ENCODE measurements around the gene GTPBP4.

DNA sequence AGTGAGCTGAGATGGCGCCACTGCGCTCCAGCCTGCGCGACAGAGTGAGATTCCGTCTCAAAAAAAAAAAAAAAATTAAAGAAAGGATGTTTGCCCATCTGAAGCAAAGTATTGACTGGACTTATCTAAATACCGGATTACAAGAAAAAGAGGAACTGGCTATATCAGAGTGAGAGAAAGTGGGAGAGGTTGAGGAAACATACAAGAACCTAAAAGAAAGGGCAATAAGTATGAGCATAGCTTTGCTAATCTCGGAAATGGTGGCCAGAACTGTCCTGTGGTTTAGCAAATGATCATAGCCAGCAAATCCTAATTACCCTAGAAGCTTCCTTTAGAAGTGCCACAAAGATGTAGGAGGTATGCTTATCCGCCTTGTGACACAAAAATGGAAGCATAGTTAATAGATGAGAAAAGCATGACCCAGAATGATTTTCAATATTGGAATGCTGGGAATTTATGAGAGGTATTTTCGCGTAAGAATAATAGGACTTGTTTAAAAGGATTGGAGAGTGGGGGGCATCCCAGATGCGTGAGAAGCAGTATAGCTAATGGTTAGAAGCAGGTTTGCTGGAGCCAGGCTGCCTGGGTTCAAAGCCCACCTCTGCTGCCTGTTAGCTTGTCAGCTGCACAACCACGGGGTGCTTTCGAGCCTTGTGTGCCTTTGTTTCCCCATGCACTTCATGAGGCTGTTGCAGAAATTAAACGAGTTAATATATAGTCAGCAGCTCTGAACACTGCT is 1.2 kb upstream of the GTPBP4 start:
- TF ChIP-seq ZNF8 (CRISPR knock-in tag; IDR thresholded peaks at IDR 0.05): no peak
- no peak; the same call in 1 of the 2 replicates for TF ChIP-seq ISL1 (CRISPR knock-in tag; IDR thresholded peaks at IDR 0.05)
- TF ChIP-seq BACH2 (CRISPR knock-in tag; IDR thresholded peaks at IDR 0.05; ENCODE audit: borderline replicate concordance): no peak
- TF ChIP-seq, protein P1, sequence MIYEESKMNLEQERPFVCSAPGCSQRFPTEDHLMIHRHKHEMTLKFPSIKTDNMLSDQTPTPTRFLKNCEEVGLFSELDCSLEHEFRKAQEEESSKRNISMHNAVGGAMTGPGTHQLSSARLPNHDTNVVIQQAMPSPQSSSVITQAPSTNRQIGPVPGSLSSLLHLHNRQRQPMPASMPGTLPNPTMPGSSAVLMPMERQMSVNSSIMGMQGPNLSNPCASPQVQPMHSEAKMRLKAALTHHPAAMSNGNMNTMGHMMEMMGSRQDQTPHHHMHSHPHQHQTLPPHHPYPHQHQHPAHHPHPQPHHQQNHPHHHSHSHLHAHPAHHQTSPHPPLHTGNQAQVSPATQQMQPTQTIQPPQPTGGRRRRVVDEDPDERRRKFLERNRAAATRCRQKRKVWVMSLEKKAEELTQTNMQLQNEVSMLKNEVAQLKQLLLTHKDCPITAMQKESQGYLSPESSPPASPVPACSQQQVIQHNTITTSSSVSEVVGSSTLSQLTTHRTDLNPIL (CRISPR knock-in tag; IDR thresholded peaks at IDR 0.05; ENCODE audit: low read depth): no peak

Measured in SK-N-SH treated with all-trans-retinoic acid at 6 μM for 48 hours (cell line).